ENCODE results near the gene MFSD2A. TPM values are rescaled to one million over a fixed set of nuclear protein-coding genes. Genes with fewer than 3 reads are reported as not detected.

MFSD2A gene
- total RNA-seq, 1 experiment from 2014 or later, result 8.0 TPM

- no peak for TF ChIP-seq REST (IDR thresholded peaks at IDR 0.05; ENCODE audit: low read depth)
Measured at GRCh38 chr1:39925721-39926342, 29.1 kb upstream of the MFSD2A start (continued).

GRCh38 chr1:39926343-39926793 lies 28.6 kb upstream of the MFSD2A start:
- CTCF ChIA-PET, result interaction anchor here (0.6 kb wide), 1 partner anchor 9 kb away, joined by 4 read pairs; no protein-coding TSS in a partner anchor
- Histone ChIP-seq H3K9ac (ENCODE audit: low read length) (no peak overlapping the region), H3K79me2 (ENCODE audit: insufficient read depth, low read length) (no peaks in the 10 kb centered on the region), H2AFZ (ENCODE audit: low read depth, low read length, poor library complexity, severe bottlenecking) (no peak overlapping the region), H3K9me2 (ENCODE audit: insufficient read depth) (no peaks in the 10 kb centered on the region), H3K36me3 (ENCODE audit: control insufficient read depth in 1 of 2, insufficient read depth in 2 of 2, low read length in 2 of 2) (no peaks in the 10 kb centered on the region), H3K9me3 (ENCODE audit: control insufficient read depth in 1 of 2, insufficient read depth in 1 of 2, low read depth in 1 of 2, low read length in 2 of 2) (no peaks in the 10 kb centered on the region), H3K27ac (ENCODE audit: low read depth, low read length) (no peak overlapping the region), H4K20me1 (ENCODE audit: insufficient read depth) (no peaks in the 10 kb centered on the region), H3K4me1 (ENCODE audit: control insufficient read depth in 1 of 2, insufficient read depth in 2 of 2, low read length in 2 of 2) (no peaks in the 10 kb centered on the region), H3K27me3 (ENCODE audit: insufficient read depth, low read length) (no peaks in the 10 kb centered on the region), H3K4me2 (ENCODE audit: low read length) (no peak overlapping the region), H3K4me3 (replicated peaks in 1 of 2; ENCODE audit: low read depth in 1 of 2, low read length in 2 of 2) (no peak overlapping the region)
- BruUV-seq (replicated peaks), result no TSS peak
- intact Hi-C loops (cut with micrococcal nuclease), result no loop called here
- no peak for TF ChIP-seq CBX3 (IDR thresholded peaks at IDR 0.05; ENCODE audit: low read depth)
- no peak for TF ChIP-seq FOSL1 (IDR thresholded peaks at IDR 0.05; ENCODE audit: low read depth)
- no peak for TF ChIP-seq SIN3A (IDR thresholded peaks at IDR 0.05; ENCODE audit: low read depth)
- no peak for DNase-seq (ENCODE audit: low read depth, low spot score)
- RAD21 ChIA-PET (ENCODE audit: low non-redundant PET in 1 of 2, low total read pairs in 2 of 2, uncharacterized antibody in 2 of 2, unreplicated experiment in 2 of 2), result no interaction called here
- POLR2A ChIA-PET, result no interaction called here
- no peak for ATAC-seq
